ENCODE data around the gene SEC11A.

- TF ChIP-seq CTCF (IDR thresholded peaks at IDR 0.05) (no peak), ZFX (IDR thresholded peaks at IDR 0.05; ENCODE audit: borderline replicate concordance) (no peak)
These were observed 95.3 kb downstream of the SEC11A start for GRCh38 chr15:84620626-84621025.
